GM12892 (cell line): ENCODE measurements around the gene IL33.

Experiments used
- POLR2A ChIP-seq: IDR thresholded peaks from 2 replicates; pipeline ENCODE4 v1.6.1; 2011; ENCODE audit warnings: low read depth, low read length, control low read depth
- TAF1 ChIP-seq: IDR thresholded peaks from 2 replicates; pipeline ENCODE4 v1.6.1; 2011; ENCODE audit warnings: low read depth, mild to moderate bottlenecking, control low read depth, low read length, borderline replicate concordance

- TF ChIP-seq TAF1 (no peak), POLR2A (no peak)
These were observed 86.8 kb downstream of the IL33 start for GRCh38 chr9:6302417-6302816.
